ENCODE results near the gene TENM3.

TENM3 gene

GRCh38 chr4:182695009-182695408 lies 451.8 kb downstream of the TENM3 start:
- Histone ChIP-seq H3K36me3 (ENCODE audit: low read length) (no peaks in the 10 kb centered on the region), H3K79me2 (ENCODE audit: insufficient read depth, low read length) (no peaks in the 10 kb centered on the region), H3K9ac (ENCODE audit: low read length) (no peak overlapping the region), H3K9me3 (ENCODE audit: insufficient read depth, low read length) (no peaks in the 10 kb centered on the region), H3K27me3 (ENCODE audit: low read length) (no peaks in the 10 kb centered on the region), H3K9me2 (replicated peaks; ENCODE audit: insufficient read depth, low read length) (no peaks in the 10 kb centered on the region), H4K20me1 (ENCODE audit: low read depth, low read length) (no peaks in the 10 kb centered on the region), H2AFZ (ENCODE audit: low read depth, low read length, severe bottlenecking) (no peak overlapping the region), H3F3A (ENCODE audit: insufficient read depth) (no peaks in the 10 kb centered on the region), H3K4me2 (ENCODE audit: low read depth, low read length, poor library complexity, severe bottlenecking) (no peak overlapping the region), H3K27ac (ENCODE audit: low read depth, low read length) (no peak overlapping the region), H3K4me3 (ENCODE audit: insufficient read depth, low read length, poor library complexity, severe bottlenecking) (no peak overlapping the region)
- TF ChIP-seq, protein P1, sequence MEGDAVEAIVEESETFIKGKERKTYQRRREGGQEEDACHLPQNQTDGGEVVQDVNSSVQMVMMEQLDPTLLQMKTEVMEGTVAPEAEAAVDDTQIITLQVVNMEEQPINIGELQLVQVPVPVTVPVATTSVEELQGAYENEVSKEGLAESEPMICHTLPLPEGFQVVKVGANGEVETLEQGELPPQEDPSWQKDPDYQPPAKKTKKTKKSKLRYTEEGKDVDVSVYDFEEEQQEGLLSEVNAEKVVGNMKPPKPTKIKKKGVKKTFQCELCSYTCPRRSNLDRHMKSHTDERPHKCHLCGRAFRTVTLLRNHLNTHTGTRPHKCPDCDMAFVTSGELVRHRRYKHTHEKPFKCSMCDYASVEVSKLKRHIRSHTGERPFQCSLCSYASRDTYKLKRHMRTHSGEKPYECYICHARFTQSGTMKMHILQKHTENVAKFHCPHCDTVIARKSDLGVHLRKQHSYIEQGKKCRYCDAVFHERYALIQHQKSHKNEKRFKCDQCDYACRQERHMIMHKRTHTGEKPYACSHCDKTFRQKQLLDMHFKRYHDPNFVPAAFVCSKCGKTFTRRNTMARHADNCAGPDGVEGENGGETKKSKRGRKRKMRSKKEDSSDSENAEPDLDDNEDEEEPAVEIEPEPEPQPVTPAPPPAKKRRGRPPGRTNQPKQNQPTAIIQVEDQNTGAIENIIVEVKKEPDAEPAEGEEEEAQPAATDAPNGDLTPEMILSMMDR (IDR thresholded peaks at IDR 0.05; ENCODE audit: insufficient read depth, low read length, poor library complexity, severe bottlenecking) = no peak
- TF ChIP-seq EZH2phosphoT487 (conservative IDR thresholded peaks at IDR 0.05; ENCODE audit: low read length) = no peak

DNA sequence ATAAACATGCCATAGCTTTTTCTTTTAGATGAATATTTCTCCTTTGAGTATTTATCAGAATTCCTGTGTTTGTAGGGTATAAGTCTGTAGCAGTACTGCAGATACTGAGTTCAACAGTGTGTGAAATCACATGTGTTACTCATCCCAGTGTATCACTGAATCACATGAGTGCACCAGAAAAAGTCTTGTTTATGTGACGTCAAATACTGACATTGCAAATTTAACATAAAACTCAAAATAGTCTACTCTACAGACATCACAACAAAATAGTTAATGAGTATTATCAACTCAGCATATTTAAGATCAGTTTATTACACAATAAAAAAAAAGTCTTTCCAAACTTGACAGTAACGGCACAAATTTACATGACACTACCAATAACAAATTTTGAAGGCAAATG lies 452.6 kb downstream of the TENM3 start:
- Histone ChIP-seq H3F3A (ENCODE audit: insufficient read depth) (no peaks in the 10 kb centered on the region), H4K20me1 (ENCODE audit: low read depth, low read length) (no peaks in the 10 kb centered on the region), H3K27me3 (ENCODE audit: low read length) (no peaks in the 10 kb centered on the region), H3K9me3 (ENCODE audit: insufficient read depth, low read length) (no peaks in the 10 kb centered on the region), H3K4me2 (ENCODE audit: low read depth, low read length, poor library complexity, severe bottlenecking) (no peak overlapping the region), H3K4me3 (ENCODE audit: insufficient read depth, low read length, poor library complexity, severe bottlenecking) (no peak overlapping the region), H2AFZ (ENCODE audit: low read depth, low read length, severe bottlenecking) (no peak overlapping the region), H3K36me3 (ENCODE audit: low read length) (no peaks in the 10 kb centered on the region), H3K27ac (ENCODE audit: low read depth, low read length) (no peak overlapping the region), H3K9me2 (replicated peaks; ENCODE audit: insufficient read depth, low read length) (no peaks in the 10 kb centered on the region), H3K79me2 (ENCODE audit: insufficient read depth, low read length) (no peaks in the 10 kb centered on the region), H3K9ac (ENCODE audit: low read length) (no peak overlapping the region)
- no peak for TF ChIP-seq EZH2phosphoT487 (conservative IDR thresholded peaks at IDR 0.05; ENCODE audit: low read length)

DNA sequence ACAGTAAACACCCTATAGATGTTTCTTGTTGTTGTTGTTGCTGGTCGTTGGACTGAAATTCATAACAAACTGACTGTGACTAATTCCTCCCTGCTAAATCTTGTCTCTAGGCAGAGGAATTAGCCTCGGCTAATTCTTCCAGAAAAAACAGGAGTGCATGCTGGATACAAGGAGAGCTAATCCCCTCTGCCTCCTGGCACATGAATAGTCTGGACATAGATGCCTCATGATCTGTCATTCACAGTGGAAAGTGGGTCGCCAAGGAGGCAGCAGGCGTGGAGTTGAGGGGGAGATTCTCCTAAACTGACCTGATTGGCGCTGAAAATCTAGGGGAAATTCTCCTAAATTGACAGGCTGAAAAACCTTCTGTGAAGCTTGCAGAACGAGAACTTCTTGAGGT lies 453.9 kb downstream of the TENM3 start:
- H3K4me2 ChIP-seq (ENCODE audit: low read depth, low read length, poor library complexity, severe bottlenecking) = no peak overlapping the region
- H3F3A ChIP-seq (ENCODE audit: insufficient read depth) = no peaks in the 10 kb centered on the region
- H3K9me2 ChIP-seq (replicated peaks; ENCODE audit: insufficient read depth, low read length) = no peaks in the 10 kb centered on the region
- H2AFZ ChIP-seq (ENCODE audit: low read depth, low read length, severe bottlenecking) = no peak overlapping the region
- no peaks in the 10 kb centered on the region for H3K79me2 ChIP-seq (ENCODE audit: insufficient read depth, low read length)
- H3K27ac ChIP-seq (ENCODE audit: low read depth, low read length) = no peak overlapping the region
- H3K27me3 ChIP-seq (ENCODE audit: low read length) = no peaks in the 10 kb centered on the region
- no peaks in the 10 kb centered on the region for H3K9me3 ChIP-seq (ENCODE audit: insufficient read depth, low read length)
- no peak overlapping the region for H3K9ac ChIP-seq (ENCODE audit: low read length)
- no peak overlapping the region for H3K4me3 ChIP-seq (ENCODE audit: insufficient read depth, low read length, poor library complexity, severe bottlenecking)
- no peak for TF ChIP-seq EZH2phosphoT487 (conservative IDR thresholded peaks at IDR 0.05; ENCODE audit: low read length)
- TF ChIP-seq, protein P1 (IDR thresholded peaks at IDR 0.05; ENCODE audit: insufficient read depth, low read length, poor library complexity, severe bottlenecking) = no peak
- no peaks in the 10 kb centered on the region for H3K36me3 ChIP-seq (ENCODE audit: low read length)
- no peaks in the 10 kb centered on the region for H4K20me1 ChIP-seq (ENCODE audit: low read depth, low read length)

DNA sequence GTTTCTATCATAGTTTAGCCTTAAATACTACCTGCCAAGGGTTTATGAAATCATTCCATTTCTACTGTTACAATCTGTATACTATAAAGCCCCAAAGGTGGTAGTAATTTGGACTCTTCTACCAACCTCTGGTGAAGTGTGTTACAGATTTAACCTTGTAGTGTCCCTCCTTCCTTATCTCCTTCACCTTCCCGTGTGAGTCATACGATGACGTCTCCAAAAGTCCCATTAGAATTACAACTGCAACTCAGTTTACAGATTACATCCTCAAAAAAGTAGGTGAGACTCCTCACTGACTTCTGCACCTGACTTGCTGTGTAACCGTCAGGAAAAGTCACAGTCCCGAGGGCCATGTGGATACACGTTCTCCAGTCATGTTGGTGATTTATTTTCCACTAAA lies 455.0 kb downstream of the TENM3 start:
- Histone ChIP-seq H3K9me3 (ENCODE audit: insufficient read depth, low read length) (no peaks in the 10 kb centered on the region), H3K9ac (ENCODE audit: low read length) (no peak overlapping the region), H3K4me3 (ENCODE audit: insufficient read depth, low read length, poor library complexity, severe bottlenecking) (no peak overlapping the region), H3K79me2 (ENCODE audit: insufficient read depth, low read length) (no peaks in the 10 kb centered on the region), H3K27ac (ENCODE audit: low read depth, low read length) (no peak overlapping the region), H4K20me1 (ENCODE audit: low read depth, low read length) (no peaks in the 10 kb centered on the region), H3K4me2 (ENCODE audit: low read depth, low read length, poor library complexity, severe bottlenecking) (no peak overlapping the region), H3K27me3 (ENCODE audit: low read length) (no peaks in the 10 kb centered on the region), H3F3A (ENCODE audit: insufficient read depth) (no peaks in the 10 kb centered on the region), H2AFZ (ENCODE audit: low read depth, low read length, severe bottlenecking) (no peak overlapping the region), H3K9me2 (replicated peaks; ENCODE audit: insufficient read depth, low read length) (no peaks in the 10 kb centered on the region), H3K36me3 (ENCODE audit: low read length) (no peaks in the 10 kb centered on the region)
- TF ChIP-seq EZH2phosphoT487 (conservative IDR thresholded peaks at IDR 0.05; ENCODE audit: low read length) = no peak
- TF ChIP-seq, protein P1 (IDR thresholded peaks at IDR 0.05; ENCODE audit: insufficient read depth, low read length, poor library complexity, severe bottlenecking) = no peak
